NCI-H526 treated with DMSO at 0.1 percent for 48 hours (cell line): ENCODE data around the gene FGFR3.
"Not testable (repeated sequence)": the region's sequence is repeated elsewhere in the genome, so short reads cannot be mapped to it uniquely, and the experiment has no call there.

Experiments used
- DNase-seq: peaks from one replicate; lab custom pipeline; 2025; lab: John Stamatoyannopoulos, UW

FGFR3 gene

GRCh38 chr4:1819284-1819683 lies 26.2 kb downstream of the FGFR3 start:
- DNase-seq: no peak

GRCh38 chr4:1819816-1820215 lies 26.7 kb downstream of the FGFR3 start:
- no peak for DNase-seq

GRCh38 chr4:1821679-1822567 lies 28.8 kb downstream of the FGFR3 start:
- DNase-seq: no peak

DNA sequence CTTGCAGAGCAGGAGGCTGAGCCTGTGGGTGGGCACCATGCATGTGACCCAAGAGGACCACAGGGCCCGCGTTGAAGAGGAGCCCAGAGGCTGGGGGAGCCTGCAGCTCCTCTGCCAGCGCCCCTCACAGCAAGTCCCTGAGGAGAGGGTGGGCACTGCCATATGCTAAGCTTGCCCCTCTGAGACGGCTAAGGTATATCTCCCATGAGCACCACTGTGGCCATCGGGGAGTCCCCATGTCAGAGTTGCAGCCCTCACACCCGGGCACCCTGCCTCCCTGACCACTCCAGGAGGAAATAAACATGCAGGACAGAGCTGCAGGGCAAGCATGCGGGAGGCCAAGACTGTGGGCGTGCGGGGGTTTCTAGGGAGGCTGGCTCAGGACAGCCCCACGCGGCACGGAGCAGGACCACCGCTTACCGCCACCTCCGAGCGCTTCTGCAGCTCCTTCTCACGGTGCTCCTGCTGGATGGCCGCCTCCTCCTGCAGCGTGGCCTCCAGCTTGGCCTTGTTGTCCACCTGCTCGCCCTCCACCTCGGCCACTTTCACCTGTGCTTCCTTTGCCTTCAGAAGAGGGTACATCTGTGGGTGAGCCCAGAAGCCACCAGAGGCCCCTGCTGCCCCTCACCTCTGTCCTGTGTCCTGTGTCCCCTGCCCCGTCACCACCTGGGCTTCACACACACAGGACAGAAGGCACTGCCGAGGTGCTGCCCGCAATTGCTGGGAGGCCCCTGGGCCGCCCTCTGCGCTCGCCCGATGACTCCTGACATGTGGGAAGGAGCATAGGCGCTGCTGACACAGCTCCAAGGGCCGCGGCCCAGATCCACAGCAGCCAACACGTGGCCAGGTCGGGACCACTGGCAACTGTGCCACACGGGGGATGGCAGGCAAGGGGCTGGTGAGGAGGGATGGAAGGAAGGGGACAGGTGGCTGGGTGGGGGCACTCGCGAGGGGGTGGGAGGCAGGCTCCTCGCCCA lies 29.8 kb downstream of the FGFR3 start:
- DNase-seq: no peak

- DNase-seq: no peak
Observed at GRCh38 chr4:1823545-1823932, 30.4 kb downstream of the FGFR3 start.

- no peak for DNase-seq
Observed at GRCh38 chr4:1824746-1825145, 31.7 kb downstream of the FGFR3 start.

DNA sequence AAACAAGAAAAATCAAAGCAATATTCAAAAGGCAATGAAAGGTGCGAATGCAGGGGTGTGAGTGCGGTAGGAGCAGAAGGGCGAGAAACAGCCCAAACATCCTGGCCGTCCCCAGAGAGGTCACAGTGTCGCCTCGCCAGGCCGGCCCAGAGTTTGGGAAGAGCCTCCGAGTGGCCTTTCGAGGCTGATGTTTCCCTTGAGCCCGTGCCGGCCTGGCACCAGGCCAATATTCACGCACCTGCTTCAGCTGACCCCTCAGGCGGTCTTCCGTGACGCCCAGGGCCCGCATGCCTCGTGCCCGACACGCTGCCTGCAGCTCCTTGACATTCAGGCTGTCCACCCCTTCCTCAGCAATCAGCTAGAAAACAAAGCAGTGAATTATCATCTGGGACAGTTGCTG lies 32.2 kb downstream of the FGFR3 start:
- DNase-seq: no peak

GRCh38 chr4:1826531-1827350 lies 33.6 kb downstream of the FGFR3 start:
- no peak for DNase-seq

- no peak for DNase-seq
Observed at GRCh38 chr4:1830234-1830633, 37.1 kb downstream of the FGFR3 start.

GRCh38 chr4:1830642-1831228 lies 37.6 kb downstream of the FGFR3 start:
- no peak for DNase-seq

DNA sequence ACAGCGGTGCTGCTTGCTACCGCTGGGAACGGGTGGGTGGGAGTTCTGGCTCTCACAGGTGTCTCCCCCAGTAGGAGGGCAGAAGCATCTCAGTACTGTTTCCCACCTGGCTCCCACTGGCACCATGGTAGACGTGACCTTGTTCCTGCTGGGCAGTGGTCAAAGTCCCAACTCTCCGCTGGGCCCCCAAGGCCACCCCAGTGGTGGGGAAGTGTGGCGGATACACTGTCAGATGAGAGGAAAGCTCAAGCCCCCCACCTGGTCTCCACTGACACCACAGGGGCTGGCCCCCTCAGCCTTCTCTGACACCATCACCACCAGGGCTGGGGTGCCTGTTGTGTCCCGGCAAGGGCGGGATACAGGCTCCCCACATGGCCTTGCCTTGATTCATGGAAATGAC lies 38.2 kb downstream of the FGFR3 start:
- no peak for DNase-seq

- DNase-seq: no peak
Observed at GRCh38 chr4:1832690-1833089, 39.6 kb downstream of the FGFR3 start.

DNA sequence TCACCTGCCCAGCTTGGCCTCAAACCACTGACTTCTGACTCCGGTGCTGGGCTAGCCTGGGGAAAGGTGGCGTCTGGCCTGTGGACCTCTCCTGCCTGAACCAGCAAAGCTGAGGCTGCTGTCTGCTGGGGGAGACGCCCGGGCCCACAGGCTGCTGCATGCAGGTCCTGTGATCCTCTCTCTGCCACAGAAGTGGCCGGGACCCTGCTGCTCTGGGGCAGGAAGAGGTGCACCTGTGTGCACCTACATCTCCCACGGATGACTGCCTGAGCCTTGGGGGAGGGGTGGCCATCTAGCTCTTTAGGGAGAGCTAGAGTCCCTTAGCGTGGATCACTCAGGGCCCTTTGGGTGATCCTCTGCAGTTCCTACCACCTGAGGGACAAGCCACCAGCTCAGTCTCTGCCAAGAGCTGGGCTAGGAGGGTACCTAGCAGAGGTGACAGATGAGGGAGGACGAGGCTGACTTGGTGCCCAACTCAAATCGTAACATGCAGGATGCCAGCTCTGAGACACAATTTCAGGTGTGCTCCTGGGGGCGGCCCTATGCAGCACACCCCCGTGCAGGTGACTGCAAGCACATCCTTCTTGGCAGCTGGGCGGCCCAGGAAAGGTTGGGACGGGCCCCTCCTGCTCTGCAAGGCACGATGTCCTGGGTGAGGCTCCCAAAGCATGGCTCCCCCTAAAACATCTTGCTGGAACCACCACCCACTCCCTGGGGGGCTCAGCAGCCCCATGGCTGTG lies 40.4 kb downstream of the FGFR3 start:
- no peak for DNase-seq

DNA sequence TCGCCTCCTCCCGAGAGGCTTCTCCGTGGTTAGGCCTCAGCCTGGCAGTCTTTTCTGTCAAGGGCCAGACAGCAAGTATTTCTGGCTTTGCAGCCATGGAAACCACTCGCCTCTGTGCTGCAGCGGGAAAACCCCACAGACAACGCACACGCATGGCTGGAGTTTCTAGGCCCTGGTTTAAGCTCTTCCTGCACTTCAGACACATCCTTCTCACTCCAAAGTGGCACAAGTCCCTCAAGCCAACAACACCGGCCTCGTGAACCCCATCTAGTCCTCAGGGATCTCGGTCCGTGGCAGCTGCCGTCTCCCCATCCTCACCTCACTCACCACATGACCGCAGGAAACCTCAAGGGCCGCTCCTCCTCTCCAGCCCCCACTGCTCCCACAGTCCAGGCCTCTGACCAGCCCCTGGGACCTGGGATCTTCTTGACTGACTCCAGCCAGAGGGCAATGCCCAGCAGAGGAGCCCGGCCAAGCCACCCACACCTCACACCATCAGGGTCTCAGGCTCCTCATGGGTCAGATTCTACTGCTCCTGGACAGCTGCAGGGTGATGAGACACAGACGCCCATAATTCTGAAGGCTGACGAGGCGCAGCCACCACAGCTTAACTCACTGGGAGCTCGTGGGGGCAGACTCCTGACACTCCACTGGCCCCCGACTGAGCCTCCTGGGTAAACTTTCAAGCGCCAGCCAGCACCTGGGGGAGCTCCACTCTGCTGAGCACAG lies 41.1 kb downstream of the FGFR3 start:
- no peak for DNase-seq

DNA sequence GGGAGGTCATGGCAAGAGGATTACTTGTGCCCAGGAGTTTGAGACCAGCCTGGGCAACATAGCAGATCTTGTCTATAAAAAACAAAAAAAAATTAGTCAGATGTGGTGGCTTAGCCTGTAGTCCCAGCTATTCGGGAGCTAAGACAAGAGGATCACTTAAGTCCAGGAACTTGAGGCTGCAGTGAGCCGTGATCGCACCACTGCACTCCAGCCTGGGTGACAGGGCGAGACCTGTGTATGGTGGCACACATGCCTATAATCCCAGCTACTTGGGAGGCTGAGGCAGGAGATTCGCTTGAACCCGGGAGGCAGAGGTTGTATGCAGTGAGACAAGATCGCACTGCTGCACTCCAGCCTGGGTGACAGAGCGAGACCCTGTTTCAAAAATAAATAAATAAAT lies 42.7 kb downstream of the FGFR3 start:
- DNase-seq: not testable (repeated sequence)

DNA sequence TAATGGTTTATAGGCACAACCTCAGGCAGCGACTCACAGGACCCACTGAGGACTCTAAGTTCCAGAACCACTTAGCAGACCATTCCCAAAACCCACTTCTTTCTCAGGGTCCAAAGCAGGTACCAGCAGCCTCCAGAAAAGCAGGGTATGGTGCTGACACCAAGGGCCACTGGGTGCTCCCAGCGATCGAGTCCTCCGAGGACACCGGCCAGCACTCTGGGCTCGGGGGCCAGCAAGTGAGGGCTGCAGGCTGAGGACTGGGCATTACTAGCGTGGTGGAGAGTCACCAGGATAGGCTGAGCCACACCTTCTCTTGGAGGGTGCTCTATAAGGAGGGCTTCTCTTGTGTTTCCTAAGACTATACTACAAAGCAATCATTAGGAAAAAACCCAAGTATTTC lies 43.6 kb downstream of the FGFR3 start:
- no peak for DNase-seq

DNA sequence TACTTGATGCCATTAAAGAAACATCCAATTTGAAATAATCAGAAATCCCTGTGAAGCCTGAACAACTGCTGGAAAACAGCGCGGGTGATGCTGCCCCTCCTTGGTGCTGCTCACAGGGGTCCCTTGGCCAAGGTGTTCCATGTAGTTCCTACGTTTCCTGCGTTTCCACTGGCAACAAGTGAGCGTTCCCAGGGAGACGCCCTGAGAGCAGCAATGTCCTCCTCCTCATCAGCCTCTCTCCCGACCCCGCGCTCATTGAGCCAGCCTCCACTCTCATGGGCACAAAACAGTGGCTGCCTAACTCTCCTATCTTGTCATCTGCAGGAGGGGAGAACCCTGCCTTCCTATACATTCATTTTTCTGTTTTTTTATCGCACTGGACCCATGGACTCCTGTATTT lies 44.0 kb downstream of the FGFR3 start:
- no peak for DNase-seq

DNA sequence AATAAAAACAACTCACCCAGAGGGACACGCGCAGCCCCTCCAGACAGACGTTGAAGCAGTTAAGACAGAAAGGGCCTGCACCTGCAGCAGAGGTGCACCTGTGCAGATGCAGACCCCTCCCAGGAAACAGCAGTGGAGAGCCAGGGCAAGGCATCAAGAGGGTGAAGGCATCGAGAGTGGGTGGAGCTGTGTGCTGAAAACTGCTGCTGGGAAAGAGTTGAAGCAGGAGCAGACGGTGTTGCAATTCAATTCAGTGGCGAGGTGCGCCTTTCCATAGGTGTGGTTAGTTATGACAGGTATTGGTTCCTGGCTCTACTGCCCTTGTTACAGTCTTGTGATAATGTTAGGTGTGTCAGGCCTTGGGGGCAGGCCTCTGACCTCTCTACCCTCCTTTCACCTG lies 46.2 kb downstream of the FGFR3 start:
- no peak for DNase-seq

DNA sequence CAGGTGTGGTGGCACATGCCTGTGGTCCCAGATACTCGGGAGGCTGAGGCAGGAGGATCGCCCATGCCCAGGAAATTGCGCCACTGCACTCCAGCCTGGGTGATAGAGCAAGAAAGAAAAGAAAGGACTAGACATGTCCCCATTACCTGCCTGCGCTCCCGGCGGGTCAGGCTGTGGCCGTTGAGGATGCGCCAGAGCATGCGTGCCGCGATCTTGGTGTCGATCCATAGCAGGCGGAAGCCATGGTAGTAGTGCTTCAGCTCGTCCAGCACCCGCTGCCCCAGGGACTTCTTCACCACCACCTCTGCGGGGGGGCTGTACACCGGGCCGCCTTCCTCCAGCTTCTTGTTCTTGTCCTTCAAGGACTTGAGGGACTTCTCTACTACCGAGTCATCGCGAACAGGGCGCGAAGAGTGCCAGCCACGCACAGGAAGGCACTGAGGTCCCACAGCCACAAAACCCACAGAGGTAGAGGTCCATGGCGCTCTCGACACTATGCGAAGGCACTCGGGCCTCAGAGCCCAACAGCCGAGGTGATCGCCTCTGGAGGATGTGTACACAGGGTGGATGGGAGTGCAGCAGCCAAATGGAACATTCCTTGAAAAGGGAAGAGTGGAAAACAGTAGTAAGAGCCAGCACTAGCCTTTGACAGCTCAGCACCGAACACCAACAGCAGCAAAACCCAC lies 48.3 kb downstream of the FGFR3 start:
- no peak for DNase-seq

GRCh38 chr4:1841887-1842210 lies 48.8 kb downstream of the FGFR3 start:
- no peak for DNase-seq
